ENCODE measurements around the gene APEH.

APEH gene

DNA sequence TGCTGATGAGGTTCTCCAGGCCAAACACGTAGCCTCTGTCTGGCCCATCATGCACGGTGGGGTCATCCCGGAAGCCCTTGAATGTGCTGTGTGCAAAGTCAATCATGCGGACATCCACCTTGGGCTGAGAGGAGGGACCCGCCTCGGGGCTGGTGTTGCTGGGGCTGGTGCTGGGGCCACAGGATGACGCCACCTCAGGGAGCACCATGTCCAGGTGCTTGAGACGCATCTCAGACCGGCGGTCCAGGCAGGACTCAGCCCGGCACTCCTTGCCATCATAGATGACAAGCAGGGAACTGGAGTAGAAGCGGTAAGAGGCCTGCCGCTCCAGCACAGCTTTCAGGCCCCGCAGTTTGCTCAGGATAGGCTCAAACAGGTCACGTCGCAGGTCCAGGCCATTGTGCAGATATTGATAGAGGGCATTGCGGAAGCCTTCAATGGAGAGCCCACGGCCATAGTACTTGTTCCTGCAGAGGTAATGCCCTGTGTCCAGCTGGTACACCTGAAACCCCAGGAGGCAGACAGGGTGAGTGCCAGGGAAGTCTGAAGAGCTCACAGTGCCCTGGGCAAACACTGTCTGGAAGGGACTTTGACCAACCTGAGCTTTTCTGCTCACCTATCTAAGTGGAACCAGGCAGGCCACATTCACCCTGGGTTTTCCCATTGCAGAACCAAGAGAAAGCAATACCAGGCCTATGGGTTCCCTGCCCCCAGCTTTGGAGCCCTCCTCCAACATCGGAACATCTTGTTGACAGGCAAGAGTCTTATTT, 53.2 kb downstream of the APEH start:
- DNase-seq (ENCODE audit: low spot score) = peak; percentile 31
- TF ChIP-seq, protein P1, sequence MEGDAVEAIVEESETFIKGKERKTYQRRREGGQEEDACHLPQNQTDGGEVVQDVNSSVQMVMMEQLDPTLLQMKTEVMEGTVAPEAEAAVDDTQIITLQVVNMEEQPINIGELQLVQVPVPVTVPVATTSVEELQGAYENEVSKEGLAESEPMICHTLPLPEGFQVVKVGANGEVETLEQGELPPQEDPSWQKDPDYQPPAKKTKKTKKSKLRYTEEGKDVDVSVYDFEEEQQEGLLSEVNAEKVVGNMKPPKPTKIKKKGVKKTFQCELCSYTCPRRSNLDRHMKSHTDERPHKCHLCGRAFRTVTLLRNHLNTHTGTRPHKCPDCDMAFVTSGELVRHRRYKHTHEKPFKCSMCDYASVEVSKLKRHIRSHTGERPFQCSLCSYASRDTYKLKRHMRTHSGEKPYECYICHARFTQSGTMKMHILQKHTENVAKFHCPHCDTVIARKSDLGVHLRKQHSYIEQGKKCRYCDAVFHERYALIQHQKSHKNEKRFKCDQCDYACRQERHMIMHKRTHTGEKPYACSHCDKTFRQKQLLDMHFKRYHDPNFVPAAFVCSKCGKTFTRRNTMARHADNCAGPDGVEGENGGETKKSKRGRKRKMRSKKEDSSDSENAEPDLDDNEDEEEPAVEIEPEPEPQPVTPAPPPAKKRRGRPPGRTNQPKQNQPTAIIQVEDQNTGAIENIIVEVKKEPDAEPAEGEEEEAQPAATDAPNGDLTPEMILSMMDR (IDR thresholded peaks at IDR 0.05; ENCODE audit: extremely low read depth, insufficient read depth, missing control alignments) = no peak
- in situ Hi-C loops (cut with MboI; ENCODE audit: low pct_unique_long_range_greater_than_20kb, low sequenced_read_pairs, unreplicated experiment) = no loop called here

- TF ChIP-seq, protein P1 (IDR thresholded peaks at IDR 0.05; ENCODE audit: extremely low read depth, insufficient read depth, missing control alignments) = no peak
- in situ Hi-C loops (cut with MboI; ENCODE audit: low pct_unique_long_range_greater_than_20kb, low sequenced_read_pairs, unreplicated experiment) = no loop called here
- no peak for DNase-seq (ENCODE audit: low spot score)
Observed at GRCh38 chr3:49727924-49728361, 53.8 kb downstream of the APEH start.

DNA sequence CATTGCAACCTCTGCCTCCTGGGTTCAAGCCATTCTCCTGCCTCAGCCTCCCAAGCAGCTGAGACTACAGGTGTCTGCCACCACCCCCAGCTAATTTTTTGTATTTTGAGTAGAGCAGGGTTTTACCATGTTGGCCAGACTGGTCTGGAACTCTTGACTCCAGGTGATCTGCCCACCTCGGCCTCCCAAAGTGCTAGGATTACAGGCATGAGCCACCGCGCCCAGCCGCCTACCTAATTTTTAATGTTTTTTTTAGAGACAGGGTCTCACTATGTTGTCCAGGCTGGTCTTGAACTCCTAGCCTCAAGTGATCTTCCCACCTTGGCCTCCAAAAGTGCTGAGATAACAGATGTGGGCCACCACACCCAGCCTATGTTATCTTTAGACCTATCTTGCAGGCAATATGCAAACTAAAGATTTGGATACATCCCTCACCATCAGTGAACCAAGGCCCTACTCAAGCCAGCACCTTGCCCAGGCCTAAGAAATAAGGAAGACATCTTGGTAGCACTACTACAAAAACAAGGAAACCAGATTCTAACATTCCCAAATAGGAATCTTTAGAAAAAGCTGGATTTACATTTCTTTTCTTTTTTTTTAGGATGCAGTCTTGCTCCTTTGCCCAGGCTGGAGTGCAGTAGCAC, 55.9 kb downstream of the APEH start:
- TF ChIP-seq, protein P1 (IDR thresholded peaks at IDR 0.05; ENCODE audit: extremely low read depth, insufficient read depth, missing control alignments) = no peak
- in situ Hi-C loops (cut with MboI; ENCODE audit: low pct_unique_long_range_greater_than_20kb, low sequenced_read_pairs, unreplicated experiment) = no loop called here
- DNase-seq (ENCODE audit: low spot score) = no peak

- DNase-seq (ENCODE audit: low spot score) = no peak
- TF ChIP-seq, protein P1 (IDR thresholded peaks at IDR 0.05; ENCODE audit: extremely low read depth, insufficient read depth, missing control alignments) = no peak
- in situ Hi-C loops (cut with MboI; ENCODE audit: low pct_unique_long_range_greater_than_20kb, low sequenced_read_pairs, unreplicated experiment) = no loop called here
Observed at GRCh38 chr3:49732597-49732996, 58.4 kb downstream of the APEH start.

DNA sequence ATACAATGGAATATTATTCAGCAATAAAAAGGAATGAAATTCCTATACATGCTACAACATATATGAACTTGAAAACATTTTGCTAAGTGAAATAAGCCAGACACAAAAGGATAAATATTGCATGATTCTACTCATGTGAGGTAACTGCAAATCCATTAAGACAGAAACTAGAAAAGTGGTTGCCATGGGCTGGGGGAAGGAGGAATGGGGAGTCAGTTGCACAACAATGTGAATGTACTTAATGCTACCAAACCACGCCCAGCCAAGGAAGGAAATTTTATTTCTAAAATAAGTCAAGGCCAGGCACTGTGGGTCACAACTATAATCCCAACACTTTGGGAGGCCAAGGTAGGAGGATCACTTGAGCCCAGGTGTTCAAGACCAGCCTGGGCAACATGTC, 59.4 kb downstream of the APEH start:
- in situ Hi-C loops (cut with MboI; ENCODE audit: low pct_unique_long_range_greater_than_20kb, low sequenced_read_pairs, unreplicated experiment) = no loop called here
- no peak for DNase-seq (ENCODE audit: low spot score)
- TF ChIP-seq, protein P1 (IDR thresholded peaks at IDR 0.05; ENCODE audit: extremely low read depth, insufficient read depth, missing control alignments) = no peak
